Lung (tissue), 12 donors: ENCODE data around the gene ISLR. TPM values are rescaled to one million over a fixed set of nuclear protein-coding genes. Genes with fewer than 3 reads are reported as not detected.

Experiments
- ATAC-seq: fragments of 200-7000 bp; cut with Tn5 transposase; one replicate; pipeline ENCODE4 v1.9.1; 2020; ENCODE audit warnings: moderate number of reproducible peaks; ENCODE audit not compliant: insufficient read depth, low FRiP score
- DNase-seq, 3 donors: peaks; one replicate each; pipeline ENCODE4 v3.0.0-alpha.2; 2013 to 2017
- H3K27ac ChIP-seq, 2 donors: one replicate each; pipeline ENCODE4 v1.5.1; 2013; ENCODE audit warnings: mild to moderate bottlenecking in 2 of 2, moderate library complexity in 2 of 2, control low read depth in 1 of 2, inconsistent platforms in 1 of 2, low read depth in 1 of 2, low read length in 1 of 2
- H3K27me3 ChIP-seq, 3 donors: one replicate each; pipeline ENCODE4 v1.5.1; 2013; ENCODE audit warnings: low read length in 2 of 3; ENCODE audit not compliant: control insufficient read depth in 3 of 3, insufficient read depth in 3 of 3
- H3K36me3 ChIP-seq, 4 donors: one replicate each; pipeline ENCODE4 v1.5.1; 2013; ENCODE audit warnings: low read length in 4 of 4, mild to moderate bottlenecking in 1 of 4, moderate library complexity in 1 of 4; ENCODE audit not compliant: control insufficient read depth in 4 of 4, insufficient read depth in 4 of 4
- H3K4me1 ChIP-seq, 5 donors: one replicate each; pipeline ENCODE4 v1.5.1; 2013; ENCODE audit warnings: low read length in 5 of 5, mild to moderate bottlenecking in 2 of 5, moderate library complexity in 1 of 5; ENCODE audit not compliant: control insufficient read depth in 5 of 5, insufficient read depth in 5 of 5
- H3K4me3 ChIP-seq: one replicate; pipeline ENCODE4 v1.5.1; 2013; ENCODE audit warnings: mild to moderate bottlenecking, control low read depth, moderate library complexity
- H3K9ac ChIP-seq, 2 donors: one replicate each; pipeline ENCODE4 v1.5.1; 2013; ENCODE audit warnings: low read length in 2 of 2, control low read depth in 1 of 2; ENCODE audit not compliant: insufficient read depth in 1 of 2
- H3K9me3 ChIP-seq, 4 donors: one replicate each; pipeline ENCODE4 v1.5.1; 2013; ENCODE audit warnings: low read length in 3 of 4, mild to moderate bottlenecking in 1 of 4, moderate library complexity in 1 of 4; ENCODE audit not compliant: control insufficient read depth in 4 of 4, insufficient read depth in 3 of 4
- CTCF ChIP-seq: IDR thresholded peaks from 2 replicates; pipeline ENCODE4 v1.5.1; 2012; ENCODE audit warnings: mild to moderate bottlenecking; ENCODE audit errors: control extremely low read depth, extremely low read depth
- WGBS, 2 donors: extraction: QIAGEN DNeasy Blood & Tissue Kit; methylation state at CpG; one replicate each; pipeline ENCODE4 v1.1.7; 2013; 5-methylcytosine and 5-hydroxymethylcytosine counted together
- polyA plus RNA-seq, 2 donors: library from polyadenylated mRNA; stranded (reverse); fragments of 200-250 nt; gene quantifications; one replicate each; pipeline ENCODE4 v1.2.1, GENCODE V29; 2013
- total RNA-seq, 2 donors: library from RNA; depleted of rRNA in 1 of 2; stranded (reverse); fragments of >200 nt in 1 of 2; gene quantifications; one replicate each; pipeline ENCODE4 v1.2.1, GENCODE V29; 2014 to 2021
- donor health status: control.
- donor health status: control.
- donor health status: Bipolar disorder and iron deficiency.
- donor health status: healthy.
- donor health status: DM: yes; HTN: yes; CAD: no.

Gene ISLR
- total and polyA plus RNA-seq, 4 donors = 2.8 to 30.4 (median 14.2) TPM

GRCh38 chr15:74175271-74176191 is 2.0 kb downstream of the ISLR start:
- DNase-seq (no peak), ATAC-seq (no peak)
- H3K36me3 ChIP-seq = peaks cover 0 to 8% (median 0%) of the 10 kb centered on the region in 4 donors
- no peak overlapping the region for H3K4me3 ChIP-seq
- no peaks in the 10 kb centered on the region for H3K9me3 ChIP-seq
- no peak overlapping the region for H3K9ac ChIP-seq
- no peak for TF ChIP-seq CTCF
- no peak overlapping the region for H3K27ac ChIP-seq
- no peaks in the 10 kb centered on the region for H3K27me3 ChIP-seq
- WGBS, 2 donors = 91 to 96% methylated on average over 45 of the region's 45 CpGs
- H3K4me1 ChIP-seq = peaks cover 0 to 94% (median 32%) of the 10 kb centered on the region in 5 donors

- ATAC-seq (no peak), DNase-seq (peak in 1 of 3 donors; percentile 13)
- WGBS, 2 donors = 75 to 76% methylated on average over 10 of the region's 10 CpGs
- H3K9ac ChIP-seq = no peak overlapping the region
- H3K27ac ChIP-seq = no peak overlapping the region
- H3K27me3 ChIP-seq = no peaks in the 10 kb centered on the region
- peaks cover 0 to 89% (median 29%) of the 10 kb centered on the region in 5 donors for H3K4me1 ChIP-seq
- no peaks in the 10 kb centered on the region for H3K9me3 ChIP-seq
- H3K4me3 ChIP-seq = no peak overlapping the region
- H3K36me3 ChIP-seq = peaks cover 0 to 8% (median 0%) of the 10 kb centered on the region in 4 donors
- TF ChIP-seq CTCF = no peak
Observed at GRCh38 chr15:74176262-74177214, 3.0 kb downstream of the ISLR start.

GRCh38 chr15:74178326-74179100 is 5.0 kb downstream of the ISLR start:
- H3K4me1 ChIP-seq = peaks cover 0 to 69% (median 22%) of the 10 kb centered on the region in 5 donors
- H3K36me3 ChIP-seq = peaks cover 0 to 8% (median 0%) of the 10 kb centered on the region in 4 donors
- no peak for TF ChIP-seq CTCF
- no peaks in the 10 kb centered on the region for H3K27me3 ChIP-seq
- 85 to 92% methylated on average over 7 of the region's 7 CpGs for WGBS, 2 donors
- H3K4me3 ChIP-seq = no peak overlapping the region
- peak in 1 of 3 donors; percentile 7 for DNase-seq
- H3K27ac ChIP-seq = peak overlapping the region in 1 of 2 donors; percentile 30
- no peak overlapping the region for H3K9ac ChIP-seq
- H3K9me3 ChIP-seq = no peaks in the 10 kb centered on the region
- no peak for ATAC-seq
